ENCODE measurements around the gene LRP1-AS.
"Not testable (repeated sequence)": the region's sequence is repeated elsewhere in the genome, so short reads cannot be mapped to it uniquely, and the experiment has no call there.

The LRP1-AS gene

GRCh38 chr12:57138526-57139272 is 8.7 kb downstream of the LRP1-AS start:
- DNase-seq: no peak

- DNase-seq: peak; percentile 10
Observed at GRCh38 chr12:57135527-57136326, 11.7 kb downstream of the LRP1-AS start.

GRCh38 chr12:57134949-57135348 is 12.5 kb downstream of the LRP1-AS start:
- no peak for DNase-seq

GRCh38 chr12:57133916-57134315 is 13.5 kb downstream of the LRP1-AS start:
- DNase-seq: no peak

- no peak for DNase-seq
Observed at GRCh38 chr12:57133013-57133569, 14.3 kb downstream of the LRP1-AS start.

GRCh38 chr12:57131896-57132744 is 15.3 kb downstream of the LRP1-AS start:
- DNase-seq: no peak

- no peak for DNase-seq
Observed at GRCh38 chr12:57130941-57131340, 16.5 kb downstream of the LRP1-AS start.

- no peak for DNase-seq
Observed at GRCh38 chr12:57129889-57130288, 17.5 kb downstream of the LRP1-AS start.

- DNase-seq: no peak
Observed at GRCh38 chr12:57129321-57129842, 18.0 kb downstream of the LRP1-AS start.

- peak; percentile 40 for DNase-seq
Observed at GRCh38 chr12:57128519-57129247, 18.7 kb downstream of the LRP1-AS start.

- DNase-seq: peak; percentile 90
Observed at GRCh38 chr12:57127726-57128518, 19.5 kb downstream of the LRP1-AS start, which contains the start of gene LRP1. TSS of gene LRP1 (plus strand) at chr12:57128483. CDS start at chr12:57128965, 482 bp downstream.

GRCh38 chr12:57127101-57127725 is 20.2 kb downstream of the LRP1-AS start:
- peak; percentile 68 for DNase-seq

GRCh38 chr12:57126561-57126960 is 20.9 kb downstream of the LRP1-AS start:
- peak; percentile 53 for DNase-seq

- DNase-seq: no peak
Observed at GRCh38 chr12:57126061-57126460, 21.4 kb downstream of the LRP1-AS start.

- DNase-seq: peak; percentile 88
Observed at GRCh38 chr12:57124261-57124877, 23.1 kb downstream of the LRP1-AS start.

- DNase-seq: no peak
Observed at GRCh38 chr12:57123813-57124212, 23.6 kb downstream of the LRP1-AS start.

- DNase-seq: not testable (repeated sequence)
Observed at GRCh38 chr12:57120718-57121117, 26.7 kb downstream of the LRP1-AS start.

GRCh38 chr12:57119294-57120085 is 27.9 kb downstream of the LRP1-AS start:
- DNase-seq: no peak

GRCh38 chr12:57118711-57119271 is 28.6 kb downstream of the LRP1-AS start:
- DNase-seq: no peak

All from NCI-H82 (cell line).